HepG2 (cell line): Measurements from ENCODE around the gene COL4A3. TPM values are rescaled to one million over a fixed set of nuclear protein-coding genes. Genes with fewer than 3 reads are reported as not detected.

Source experiments
- ARID2 ChIP-seq: sonication (generic); formaldehyde crosslinking; IDR thresholded peaks from 2 replicates; pipeline ENCODE4 v1.8.1; 2022; ENCODE audit warnings: mild to moderate bottlenecking, missing genetic modification reagents, borderline replicate concordance
- CHD2 ChIP-seq: IDR thresholded peaks from 2 replicates; pipeline ENCODE4 v1.6.1; 2011; ENCODE audit warnings: low read depth, low read length, improper control_type of control experiment
- CREB1 ChIP-seq, 2 experiments: fragments of 450-650 bp in 1 of 2; IDR thresholded peaks; 2 replicates each; pipeline ENCODE4 v1.6.1; 2016 to 2017; ENCODE audit warnings: control low read depth in 1 of 2, mild to moderate bottlenecking in 1 of 2, missing compliant biosample characterization in 1 of 2, missing genetic modification characterization in 1 of 2
- E2F1 ChIP-seq: sonication (generic); formaldehyde crosslinking; IDR thresholded peaks from 2 replicates; pipeline ENCODE4 v1.5.0; 2020; ENCODE audit warnings: missing genetic modification reagents
- KLF11 ChIP-seq: IDR thresholded peaks from 2 replicates; pipeline ENCODE4 v1.6.1; 2016; ENCODE audit warnings: missing compliant biosample characterization
- MAZ ChIP-seq, 2 experiments: sonication (generic) in 1 of 2; formaldehyde crosslinking in 1 of 2; IDR thresholded peaks; 2 replicates each; pipeline versions ENCODE4 v1.5.0 to v1.6.1; 2012 to 2020; ENCODE audit warnings: low read depth in 2 of 2, mild to moderate bottlenecking in 2 of 2, borderline replicate concordance in 1 of 2, improper control_type of control experiment in 1 of 2, low read length in 1 of 2, missing genetic modification reagents in 1 of 2, moderate library complexity in 1 of 2
- MTA1 ChIP-seq: sonication (generic); formaldehyde crosslinking; IDR thresholded peaks from 2 replicates; pipeline ENCODE4 v1.4.0; 2020; ENCODE audit warnings: missing genetic modification reagents, mild to moderate bottlenecking, borderline replicate concordance
- MTERF4 ChIP-seq: sonication (generic); formaldehyde crosslinking; IDR thresholded peaks from 2 replicates; pipeline ENCODE4 v1.8.0; 2023; ENCODE audit warnings: mild to moderate bottlenecking, missing genetic modification reagents
- NCOA2 ChIP-seq: sonication (generic); formaldehyde crosslinking; IDR thresholded peaks from 2 replicates; pipeline ENCODE4 v1.8.0; 2022; ENCODE audit warnings: inconsistent platforms
- RNF219 ChIP-seq: sonication (generic); formaldehyde crosslinking; IDR thresholded peaks from 2 replicates; pipeline ENCODE4 v1.5.0; 2020; ENCODE audit warnings: mild to moderate bottlenecking, missing genetic modification reagents
- SOX13 ChIP-seq, 3 experiments: fragments of 450-650 bp in 1 of 3; sonication (generic) in 1 of 3; formaldehyde crosslinking in 1 of 3; IDR thresholded peaks in 2 of 3; conservative IDR thresholded peaks in 1 of 3; 2 replicates each; pipeline versions ENCODE4 v1.5.0 to v1.6.1; 2016 to 2020; ENCODE audit warnings: antibody characterized with exemption in 1 of 3, mild to moderate bottlenecking in 1 of 3, missing compliant biosample characterization in 1 of 3, missing genetic modification reagents in 1 of 3, moderate library complexity in 1 of 3
- XBP1 ChIP-seq: sonication (generic); formaldehyde crosslinking; IDR thresholded peaks from 2 replicates; pipeline ENCODE4 v1.5.0; 2020; ENCODE audit warnings: missing genetic modification reagents
- ZKSCAN8 ChIP-seq: IDR thresholded peaks from 2 replicates; pipeline ENCODE4 v1.6.1; 2016; ENCODE audit warnings: borderline replicate concordance, missing genetic modification reagents, missing compliant biosample characterization
- ZNF224 ChIP-seq: sonication (generic); formaldehyde crosslinking; IDR thresholded peaks from 2 replicates; pipeline ENCODE4 v1.5.0; 2020; ENCODE audit warnings: mild to moderate bottlenecking, missing genetic modification reagents
- ZNF232 ChIP-seq: sonication (generic); formaldehyde crosslinking; IDR thresholded peaks from 2 replicates; pipeline ENCODE4 v1.4.0; 2020; ENCODE audit warnings: missing genetic modification reagents, borderline replicate concordance
- ZNF530 ChIP-seq: sonication (generic); formaldehyde crosslinking; IDR thresholded peaks from 2 replicates; pipeline ENCODE4 v1.5.0; 2020; ENCODE audit warnings: low read depth, mild to moderate bottlenecking, missing genetic modification reagents
- ZNF563 ChIP-seq: sonication (generic); formaldehyde crosslinking; IDR thresholded peaks from 2 replicates; pipeline ENCODE4 v1.8.0; 2022; ENCODE audit warnings: mild to moderate bottlenecking, moderate library complexity, missing genetic modification reagents
- ZNF577 ChIP-seq: sonication (generic); formaldehyde crosslinking; IDR thresholded peaks from 2 replicates; pipeline ENCODE4 v1.4.0; 2020; ENCODE audit warnings: mild to moderate bottlenecking, low read depth, missing genetic modification reagents, borderline replicate concordance
- ZNF776 ChIP-seq: sonication (generic); formaldehyde crosslinking; IDR thresholded peaks from 2 replicates; pipeline ENCODE4 v1.4.0; 2020; ENCODE audit warnings: mild to moderate bottlenecking, missing genetic modification reagents
- ZXDC ChIP-seq: sonication (generic); formaldehyde crosslinking; IDR thresholded peaks from 2 replicates; pipeline ENCODE4 v1.5.0; 2020; ENCODE audit warnings: mild to moderate bottlenecking, missing genetic modification reagents
- polyA plus RNA-seq, 8 experiments: library from polyadenylated mRNA; depleted of rRNA in 3 of 8; stranded (reverse) in 7 of 8; unstranded in 1 of 8; fragments of >200 nt; fragmentation: Illumina TruSeq in 4 of 8; extraction: Trizol in 4 of 8; gene quantifications; 2 replicates each; pipeline versions ENCODE4 v1.2.1 to v1.2.3, GENCODE V29; 2011 to 2016; ENCODE audit warnings: low read depth in 4 of 8, missing spikeins in 1 of 8, mixed read lengths in 1 of 8; ENCODE audit not compliant: insufficient read depth in 1 of 8
- total RNA-seq, 5 experiments: library from RNA; depleted of rRNA; stranded (reverse); fragments of >200 nt; fragmentation: Illumina TruSeq; extraction: Trizol; gene quantifications; 2 replicates each; pipeline ENCODE4 v1.2.3, GENCODE V29; 2016; ENCODE audit warnings: low read depth in 1 of 5

COL4A3 gene
- total and polyA plus RNA-seq, 2 of the 13 experiments (the other 11 are each of a cell fraction or from before 2014, with no cell fraction given): 0.02 TPM; not detected in 1

- peak; percentile 91 for TF ChIP-seq ZXDC
- TF ChIP-seq MTERF4: peak; percentile 71
- TF ChIP-seq XBP1 (CRISPR knock-in tag): no peak
- no peak; the same call in 1 of the 2 replicates for TF ChIP-seq ZNF776 (CRISPR knock-in tag)
- no peak for TF ChIP-seq RNF219
- peak; percentile 97 for TF ChIP-seq ARID2
- no peak for TF ChIP-seq ZNF577 (CRISPR knock-in tag)
- TF ChIP-seq KLF11 (CRISPR knock-in tag): peak; percentile 98
- TF ChIP-seq ZNF232 (CRISPR knock-in tag): peak; percentile 99
- TF ChIP-seq E2F1: peak; percentile 79
- peak; percentile 92 for TF ChIP-seq ZNF563 (CRISPR knock-in tag)
- TF ChIP-seq SOX13 (IDR thresholded peaks at IDR 0.05): no peak
- peak in 1 of 2 experiments; percentile 74; a peak in 2 of 4 replicates for TF ChIP-seq SOX13 (CRISPR knock-in tag; conservative IDR thresholded peaks at IDR 0.05 in 1 of 2, IDR thresholded peaks at IDR 0.05 in 1 of 2)
- peak; percentile 83 for TF ChIP-seq NCOA2 (CRISPR knock-in tag)
- TF ChIP-seq MAZ (IDR thresholded peaks at IDR 0.05; ENCODE audit: borderline replicate concordance, low read depth, low read length): peak; percentile 80
- peak; percentile 92 for TF ChIP-seq MAZ (CRISPR knock-in tag; IDR thresholded peaks at IDR 0.05; ENCODE audit: low read depth)
- TF ChIP-seq CREB1 (IDR thresholded peaks at IDR 0.05): peak; percentile 90
- peak; percentile 91 for TF ChIP-seq CREB1 (CRISPR knock-in tag; IDR thresholded peaks at IDR 0.05)
- TF ChIP-seq MTA1: peak; percentile 90
- TF ChIP-seq ZNF530: no peak
- TF ChIP-seq ZKSCAN8 (CRISPR knock-in tag): peak; percentile 66; the same call in 1 of the 2 replicates
- TF ChIP-seq ZNF224 (CRISPR knock-in tag): peak; percentile 99
- no peak for TF ChIP-seq CHD2
These were observed 160.8 kb downstream of the COL4A3 start, which contains the start of gene MFF (continued) for GRCh38 chr2:227324995-227325838.
